ENCODE data around the gene TOGARAM1.

The TOGARAM1 gene

DNA sequence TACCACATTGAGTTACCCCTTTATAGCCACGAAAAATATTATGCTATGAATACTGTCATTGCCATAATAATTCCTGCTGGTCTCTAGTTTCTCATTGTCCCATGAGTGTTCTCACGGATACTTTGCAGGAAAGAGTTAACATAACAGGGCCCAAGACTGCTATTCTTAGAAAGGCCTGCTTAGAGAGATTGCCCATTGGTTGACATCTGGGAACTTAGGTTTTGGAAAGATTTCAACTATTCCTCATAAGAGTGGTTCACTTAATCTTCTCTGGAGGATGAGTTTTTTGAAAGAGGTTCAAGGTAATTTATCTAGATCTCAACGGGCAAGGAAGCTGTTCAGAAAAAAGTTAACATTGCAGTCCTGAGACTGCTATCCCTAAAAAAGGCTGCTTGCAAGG is 103.5 kb downstream of the TOGARAM1 start:
- no peak for DNase-seq (ENCODE audit: low read depth, low spot score)
- in situ Hi-C loops (cut with HindIII; ENCODE audit: low sequenced_read_pairs) = no loop called here
- H3K4me3 ChIP-seq (ENCODE audit: low read depth, low read length) = no peak overlapping the region
- TF ChIP-seq, protein P1, sequence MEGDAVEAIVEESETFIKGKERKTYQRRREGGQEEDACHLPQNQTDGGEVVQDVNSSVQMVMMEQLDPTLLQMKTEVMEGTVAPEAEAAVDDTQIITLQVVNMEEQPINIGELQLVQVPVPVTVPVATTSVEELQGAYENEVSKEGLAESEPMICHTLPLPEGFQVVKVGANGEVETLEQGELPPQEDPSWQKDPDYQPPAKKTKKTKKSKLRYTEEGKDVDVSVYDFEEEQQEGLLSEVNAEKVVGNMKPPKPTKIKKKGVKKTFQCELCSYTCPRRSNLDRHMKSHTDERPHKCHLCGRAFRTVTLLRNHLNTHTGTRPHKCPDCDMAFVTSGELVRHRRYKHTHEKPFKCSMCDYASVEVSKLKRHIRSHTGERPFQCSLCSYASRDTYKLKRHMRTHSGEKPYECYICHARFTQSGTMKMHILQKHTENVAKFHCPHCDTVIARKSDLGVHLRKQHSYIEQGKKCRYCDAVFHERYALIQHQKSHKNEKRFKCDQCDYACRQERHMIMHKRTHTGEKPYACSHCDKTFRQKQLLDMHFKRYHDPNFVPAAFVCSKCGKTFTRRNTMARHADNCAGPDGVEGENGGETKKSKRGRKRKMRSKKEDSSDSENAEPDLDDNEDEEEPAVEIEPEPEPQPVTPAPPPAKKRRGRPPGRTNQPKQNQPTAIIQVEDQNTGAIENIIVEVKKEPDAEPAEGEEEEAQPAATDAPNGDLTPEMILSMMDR (IDR thresholded peaks at IDR 0.05; ENCODE audit: low read depth, low read length) = no peak

DNA sequence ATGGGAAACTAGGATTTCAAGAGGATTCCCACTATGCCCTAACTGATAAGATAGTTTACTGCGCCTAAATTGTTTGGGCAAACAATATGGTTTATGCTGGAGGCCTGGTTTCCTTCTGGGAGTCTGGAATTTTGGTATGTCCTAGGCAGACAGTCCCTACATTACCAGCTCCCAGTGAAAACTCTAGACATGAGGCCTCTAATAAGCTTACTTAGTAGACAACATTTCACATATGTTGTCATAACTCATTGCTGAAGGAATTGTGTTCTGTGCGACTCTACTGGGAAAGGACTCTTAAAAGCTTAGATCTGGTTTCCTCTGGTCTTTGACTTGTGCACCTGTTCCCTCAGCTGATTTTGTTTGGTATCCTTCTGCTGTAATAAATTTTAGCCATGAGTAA is 104.0 kb downstream of the TOGARAM1 start:
- in situ Hi-C loops (cut with HindIII; ENCODE audit: low sequenced_read_pairs) = no loop called here
- DNase-seq (ENCODE audit: low read depth, low spot score) = no peak
- TF ChIP-seq, protein P1 (IDR thresholded peaks at IDR 0.05; ENCODE audit: low read depth, low read length) = no peak
- no peak overlapping the region for H3K4me3 ChIP-seq (ENCODE audit: low read depth, low read length)

DNA sequence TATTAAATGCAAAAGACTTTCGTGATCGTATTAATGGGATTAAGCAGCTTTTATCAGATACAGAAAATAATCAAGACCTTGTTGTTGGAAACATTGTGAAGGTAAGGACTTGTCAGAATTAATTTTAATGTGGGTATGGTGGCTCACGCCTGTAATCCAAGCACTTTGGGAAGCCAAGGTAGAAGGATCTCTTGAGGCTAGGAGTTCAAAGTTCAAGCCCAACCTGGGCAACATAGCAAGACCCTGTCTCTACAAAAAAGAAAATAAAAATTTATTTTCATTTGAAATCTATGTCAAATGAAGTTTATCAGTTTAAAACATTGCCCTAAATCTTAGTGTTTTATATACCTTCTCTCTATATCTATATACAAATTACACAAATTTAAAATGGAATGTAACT is 104.7 kb downstream of the TOGARAM1 start:
- in situ Hi-C loops (cut with HindIII; ENCODE audit: low sequenced_read_pairs) = no loop called here
- TF ChIP-seq, protein P1 (IDR thresholded peaks at IDR 0.05; ENCODE audit: low read depth, low read length) = no peak
- no peak overlapping the region for H3K4me3 ChIP-seq (ENCODE audit: low read depth, low read length)
- DNase-seq (ENCODE audit: low read depth, low spot score) = no peak

DNA sequence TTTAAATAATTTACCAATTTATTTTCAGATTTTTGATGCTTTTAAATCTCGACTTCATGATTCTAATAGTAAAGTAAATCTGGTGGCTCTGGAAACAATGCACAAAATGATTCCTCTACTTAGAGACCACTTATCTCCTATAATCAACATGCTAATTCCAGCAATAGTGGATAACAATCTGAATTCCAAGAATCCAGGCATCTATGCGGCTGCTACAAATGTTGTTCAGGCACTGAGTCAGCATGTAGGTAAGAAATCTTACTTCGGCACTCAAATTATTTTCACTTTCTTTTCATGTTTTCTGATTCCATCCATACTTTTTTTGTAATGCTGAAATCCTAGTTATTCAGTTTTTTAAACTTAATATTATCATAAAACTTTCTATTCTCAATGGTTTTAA is 106.4 kb downstream of the TOGARAM1 start:
- no peak for DNase-seq (ENCODE audit: low read depth, low spot score)
- TF ChIP-seq, protein P1 (IDR thresholded peaks at IDR 0.05; ENCODE audit: low read depth, low read length) = no peak
- no peak overlapping the region for H3K4me3 ChIP-seq (ENCODE audit: low read depth, low read length)
- in situ Hi-C loops (cut with HindIII; ENCODE audit: low sequenced_read_pairs) = no loop called here

DNA sequence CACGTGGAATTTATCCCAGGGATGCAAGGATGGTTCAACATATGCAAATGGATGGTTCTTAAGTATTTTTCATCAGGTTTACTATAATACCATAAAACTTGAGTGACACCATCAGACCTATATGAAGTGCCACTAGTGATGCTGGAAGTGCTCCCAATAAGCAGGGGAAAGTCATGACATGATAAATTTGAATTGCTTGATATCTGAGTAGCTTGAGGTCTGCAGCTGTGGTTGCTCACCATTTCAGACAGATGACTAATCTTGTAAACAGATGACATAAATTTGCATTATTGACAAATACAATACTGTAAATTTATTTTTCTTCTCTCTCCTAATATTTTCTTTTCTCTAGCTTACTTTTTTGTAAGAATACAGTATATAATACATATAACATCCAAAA is 108.2 kb downstream of the TOGARAM1 start:
- DNase-seq (ENCODE audit: low read depth, low spot score) = no peak
- TF ChIP-seq, protein P1 (IDR thresholded peaks at IDR 0.05; ENCODE audit: low read depth, low read length) = no peak
- no peak overlapping the region for H3K4me3 ChIP-seq (ENCODE audit: low read depth, low read length)
- in situ Hi-C loops (cut with HindIII; ENCODE audit: low sequenced_read_pairs) = no loop called here

DNA sequence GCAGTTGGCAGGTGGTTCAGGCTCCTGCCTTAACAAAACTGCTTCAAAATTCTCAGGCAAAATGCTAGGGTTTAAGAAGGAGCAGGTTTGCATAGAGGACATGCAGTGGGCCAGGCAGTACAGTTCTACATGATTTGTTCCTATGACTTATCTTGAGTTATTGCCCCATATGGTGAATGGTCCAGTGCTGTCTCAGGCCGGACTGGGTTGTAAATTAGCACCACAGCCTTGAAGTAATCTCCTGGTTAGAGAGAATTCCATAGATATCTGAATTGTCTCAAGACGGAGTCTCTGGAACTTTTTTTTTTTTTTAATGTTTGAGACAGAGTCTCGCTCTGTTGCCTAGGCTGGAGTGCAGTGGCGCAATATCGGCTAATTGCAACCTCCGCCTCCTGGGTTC is 110.1 kb downstream of the TOGARAM1 start:
- TF ChIP-seq, protein P1 (IDR thresholded peaks at IDR 0.05; ENCODE audit: low read depth, low read length) = no peak
- in situ Hi-C loops (cut with HindIII; ENCODE audit: low sequenced_read_pairs) = no loop called here
- H3K4me3 ChIP-seq (ENCODE audit: low read depth, low read length) = no peak overlapping the region
- no peak for DNase-seq (ENCODE audit: low read depth, low spot score)
